Smooth muscle cell of the brain vasculature (primary cell): ENCODE results near the gene ARSA.
"Not testable (repeated sequence)": the region's sequence is repeated elsewhere in the genome, so short reads cannot be mapped to it uniquely, and the experiment has no call there.

Experiments
- DNase-seq: peaks from one replicate; pipeline ENCODE4 v3.0.0-alpha.2; 2012; ENCODE audit warnings: low read depth, low spot score

ARSA gene

DNA sequence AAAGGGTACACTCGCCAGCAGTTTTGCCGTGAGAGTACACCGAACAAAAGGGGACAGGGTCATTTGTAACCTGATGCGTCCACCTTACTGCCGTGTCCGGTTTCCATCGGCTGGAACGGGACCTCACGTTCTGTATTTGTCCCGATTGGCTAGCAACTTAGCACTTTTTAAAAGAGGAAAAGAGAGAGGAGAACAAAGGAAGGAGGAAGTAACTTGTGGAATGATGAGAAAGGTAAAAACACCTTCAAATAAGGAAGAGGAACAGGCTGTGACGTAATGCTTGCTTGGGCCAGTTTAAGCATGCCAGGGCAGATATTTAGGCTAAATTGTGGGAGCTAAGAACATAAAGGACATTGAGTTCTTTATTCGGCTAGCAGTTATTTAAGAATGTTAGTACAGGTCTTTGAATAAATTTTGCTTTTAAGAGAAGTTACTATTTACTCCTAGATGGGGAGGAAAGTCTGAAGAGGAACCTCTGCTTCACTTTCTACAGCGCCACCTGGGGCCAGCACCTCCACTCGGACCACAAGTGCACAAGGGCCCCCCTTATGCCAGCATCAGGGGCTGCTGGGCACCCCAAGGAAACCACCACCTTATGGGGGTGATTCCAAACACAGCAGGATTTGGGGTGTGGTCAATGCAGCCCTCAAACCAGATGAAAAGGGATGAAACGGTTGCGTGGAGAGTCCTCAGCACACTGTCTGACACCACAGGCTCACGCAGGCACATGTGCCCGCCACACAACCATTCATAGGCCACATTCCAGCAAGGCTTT is 5.8 kb downstream of the ARSA start:
- DNase-seq = no peak

DNA sequence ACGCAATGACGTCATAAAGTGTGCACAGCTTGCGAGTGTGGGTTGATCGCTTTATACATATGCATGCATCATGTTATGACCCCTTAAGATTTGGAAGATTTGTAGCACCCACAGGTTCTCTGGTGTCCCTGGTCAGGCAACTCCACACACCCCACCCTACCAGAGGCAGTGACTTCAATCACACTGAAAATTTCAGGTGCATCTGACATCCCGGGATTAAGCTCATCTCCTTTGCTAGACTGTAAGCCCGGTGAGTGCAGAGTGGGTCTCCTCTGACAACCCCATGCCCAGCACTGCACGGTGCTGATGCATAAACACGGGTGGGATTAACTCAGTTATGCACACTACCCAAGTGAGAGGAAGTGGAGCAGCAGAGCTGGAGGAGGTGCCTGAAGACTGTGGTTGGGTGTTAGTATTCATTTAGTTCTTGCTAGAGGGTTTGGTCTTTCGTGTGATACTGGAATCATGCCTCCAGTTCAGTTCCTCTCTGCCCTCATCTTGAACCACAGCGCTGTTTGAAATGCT is 6.5 kb downstream of the ARSA start:
- DNase-seq = no peak

DNA sequence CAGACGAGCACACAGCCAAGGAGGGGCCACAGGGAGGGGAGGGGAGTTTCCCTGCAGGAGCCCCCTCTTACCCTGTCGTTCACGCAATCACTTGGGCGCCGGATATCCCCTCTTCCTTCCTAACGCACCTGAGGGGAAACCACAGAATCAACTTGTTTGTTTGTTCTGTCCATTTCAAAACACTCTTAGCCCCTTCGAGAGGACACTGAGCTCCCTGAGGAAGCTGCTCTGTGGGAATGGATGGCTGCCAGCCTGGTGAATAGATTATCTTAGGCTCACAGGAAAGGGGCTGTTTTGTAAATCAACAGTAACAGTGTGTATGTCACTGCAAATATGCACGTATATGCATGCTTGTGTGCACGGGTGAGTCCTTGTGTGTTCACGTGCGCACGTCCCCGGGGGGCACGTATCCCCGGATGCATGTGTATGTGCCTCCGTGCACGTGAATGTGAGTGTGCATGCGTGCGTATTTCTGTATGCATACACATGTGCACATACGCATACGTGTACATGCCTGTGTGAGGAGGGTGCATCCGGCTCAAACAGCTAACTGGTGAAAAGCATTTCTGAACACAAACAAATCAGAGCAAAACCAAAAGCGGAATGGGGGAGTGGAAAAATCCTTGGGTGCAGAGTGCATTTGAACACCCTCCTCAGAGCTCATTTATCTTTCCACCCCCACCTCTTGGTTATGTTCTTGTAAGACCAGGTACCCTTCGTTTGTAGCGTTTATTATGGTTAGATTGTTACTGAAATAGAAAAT is 7.2 kb downstream of the ARSA start:
- no peak for DNase-seq

DNA sequence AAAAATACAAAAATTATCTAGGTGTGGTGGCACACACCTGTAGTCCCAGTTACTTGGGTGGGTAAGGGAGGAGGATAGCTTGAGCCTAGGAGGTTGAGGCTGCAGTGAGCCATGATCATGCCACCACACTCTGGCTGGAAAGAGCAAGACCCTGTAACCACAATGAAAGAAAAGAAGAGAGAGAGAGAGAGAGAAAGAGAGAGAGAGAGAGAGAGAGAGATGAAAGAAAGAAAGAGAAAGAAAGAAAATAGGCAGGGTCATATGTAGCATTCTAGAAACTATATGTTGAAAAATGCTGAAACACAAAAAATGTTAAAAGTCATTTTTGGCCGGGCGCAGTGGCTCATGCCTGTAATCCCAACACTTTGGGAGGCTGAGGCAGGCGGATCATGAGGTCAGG is 13.7 kb downstream of the ARSA start:
- DNase-seq = not testable (repeated sequence)

DNA sequence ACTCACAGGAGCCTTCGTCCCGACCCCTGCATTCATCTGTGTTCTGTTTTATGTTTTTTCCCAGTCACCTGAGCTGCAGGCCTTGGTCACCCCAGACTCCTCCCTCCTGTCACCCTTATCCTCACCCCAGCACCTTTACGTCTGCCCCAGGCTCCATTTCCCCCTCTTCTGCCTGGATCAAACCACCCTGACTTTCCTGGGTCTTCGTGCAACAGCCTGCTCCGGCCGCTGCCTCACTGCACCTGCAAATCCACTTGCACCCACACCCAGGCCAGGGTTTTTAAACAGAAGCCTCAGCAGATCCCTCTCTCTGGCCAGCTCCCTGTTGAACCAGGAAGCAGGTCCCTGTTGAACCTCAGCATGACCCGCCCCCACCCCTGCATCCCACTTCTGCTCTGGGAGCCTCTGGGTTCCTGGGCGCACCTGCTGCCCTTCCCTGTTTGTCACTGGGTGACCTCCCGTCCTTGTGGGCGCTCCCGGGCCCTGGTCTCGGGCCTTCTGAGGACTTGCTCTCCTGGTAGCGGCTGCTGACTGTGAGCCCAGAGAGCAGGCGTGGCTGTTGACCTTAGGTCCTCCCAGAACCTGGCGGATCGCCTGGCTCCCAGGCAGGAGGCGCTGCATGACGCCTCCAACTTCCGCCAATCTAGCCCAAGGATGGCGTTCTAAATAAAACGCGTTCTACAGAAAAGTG is 14.5 kb downstream of the ARSA start:
- DNase-seq = no peak

DNA sequence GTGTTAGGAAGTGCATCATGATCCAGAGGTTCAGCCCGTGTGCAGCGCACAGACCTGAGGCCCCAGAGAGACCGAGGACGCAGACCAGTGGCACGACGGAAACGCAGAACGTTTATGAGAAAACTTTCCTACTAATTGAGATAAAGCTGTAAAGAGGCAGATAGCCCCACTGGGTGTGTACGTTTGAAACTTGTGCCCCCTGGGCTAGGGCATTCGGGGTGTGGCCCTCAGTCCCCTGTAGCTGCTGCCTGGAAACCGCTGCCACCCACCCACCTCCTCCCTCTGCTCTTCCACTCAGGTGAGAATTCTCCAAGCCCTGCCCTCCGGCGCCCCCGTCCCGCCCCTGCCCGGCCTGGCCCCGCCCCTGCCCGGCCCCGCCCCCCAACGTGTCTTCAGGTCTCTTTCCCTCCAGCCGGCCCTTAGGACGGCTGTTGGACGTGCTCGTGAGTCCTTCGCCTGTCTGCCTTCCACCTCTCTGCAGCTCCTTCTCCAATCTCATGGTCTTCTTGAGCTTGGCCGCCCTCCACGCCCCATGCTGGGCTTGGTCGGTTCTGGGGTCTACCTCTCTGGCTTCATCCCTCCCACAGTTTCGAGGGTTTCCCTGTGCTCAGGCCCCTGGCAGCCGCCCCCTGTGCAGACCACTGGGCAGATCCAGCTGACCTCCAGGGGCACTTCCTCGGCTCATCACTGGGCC is 15.3 kb downstream of the ARSA start:
- no peak for DNase-seq

DNA sequence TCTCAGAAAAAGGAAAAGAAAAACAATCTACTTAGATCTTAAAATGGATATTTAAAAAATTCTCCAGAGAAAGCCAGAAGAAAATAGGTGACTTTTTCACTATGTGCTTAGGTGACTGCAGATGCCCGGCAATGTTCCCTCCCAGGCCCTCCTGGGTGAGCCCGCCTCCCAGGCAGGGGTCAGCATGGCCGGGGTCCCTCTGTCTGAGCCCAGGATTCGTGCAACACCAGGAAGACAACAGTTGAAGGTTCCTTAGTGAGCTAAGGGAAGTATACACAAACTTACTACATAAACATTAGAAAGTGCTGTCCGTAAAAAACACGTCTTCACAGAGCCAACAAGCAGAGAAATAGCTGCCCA is 15.8 kb downstream of the ARSA start:
- no peak for DNase-seq

DNA sequence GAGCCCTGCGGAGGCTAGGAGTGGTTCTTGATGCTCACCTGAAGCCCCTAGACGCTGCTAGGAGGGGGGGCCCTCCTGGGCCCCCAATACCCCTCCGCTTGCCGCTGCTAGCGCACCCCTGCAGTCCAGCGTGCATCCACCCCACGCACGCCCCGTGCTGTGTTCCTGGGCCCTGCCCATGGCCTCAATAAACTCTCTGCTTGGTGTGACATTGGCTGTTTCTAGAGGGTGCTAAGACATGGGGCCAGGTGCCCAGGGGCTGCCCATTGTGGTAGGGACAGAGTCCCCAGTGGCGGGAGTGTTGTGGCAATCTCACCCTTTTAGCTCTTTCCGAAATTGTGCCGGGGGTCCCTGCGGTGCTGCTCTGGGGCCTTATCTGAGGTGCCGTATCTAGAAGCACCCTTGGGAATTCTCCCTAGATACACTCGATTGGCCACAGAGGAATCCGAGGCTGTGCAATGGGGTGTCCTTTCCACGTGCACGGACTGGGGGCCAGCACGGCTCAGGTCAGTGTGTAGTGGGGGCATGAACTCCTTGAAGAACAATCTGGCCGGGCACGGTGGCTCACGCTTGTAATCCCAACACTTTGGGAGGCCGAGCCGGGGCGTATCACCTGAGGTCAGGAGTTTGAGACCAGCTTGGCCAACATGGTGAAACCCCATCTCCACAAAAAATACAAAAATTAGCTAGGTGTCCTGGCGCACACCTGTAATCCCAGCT is 16.5 kb downstream of the ARSA start:
- no peak for DNase-seq

DNA sequence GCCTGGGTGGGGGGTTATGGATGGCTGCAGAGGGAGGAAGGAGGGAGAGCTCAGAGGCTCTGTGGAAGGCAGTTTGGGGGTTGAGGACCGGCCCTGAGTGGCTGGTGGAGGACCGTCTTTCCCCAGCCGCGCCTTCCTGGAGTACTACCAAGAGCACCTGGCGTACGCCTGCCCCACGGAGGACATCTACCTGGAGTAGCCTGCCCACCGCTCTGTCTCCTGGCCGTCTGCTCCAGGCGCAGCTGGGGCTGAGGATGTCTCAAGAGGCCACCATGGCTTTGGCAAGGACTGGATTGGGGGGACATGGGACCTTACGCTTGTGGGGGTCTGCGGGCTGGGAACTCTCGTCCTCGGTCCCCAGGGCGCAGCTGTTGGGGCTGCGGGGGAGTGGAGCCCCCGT is 17.4 kb downstream of the ARSA start:
- DNase-seq = no peak

DNA sequence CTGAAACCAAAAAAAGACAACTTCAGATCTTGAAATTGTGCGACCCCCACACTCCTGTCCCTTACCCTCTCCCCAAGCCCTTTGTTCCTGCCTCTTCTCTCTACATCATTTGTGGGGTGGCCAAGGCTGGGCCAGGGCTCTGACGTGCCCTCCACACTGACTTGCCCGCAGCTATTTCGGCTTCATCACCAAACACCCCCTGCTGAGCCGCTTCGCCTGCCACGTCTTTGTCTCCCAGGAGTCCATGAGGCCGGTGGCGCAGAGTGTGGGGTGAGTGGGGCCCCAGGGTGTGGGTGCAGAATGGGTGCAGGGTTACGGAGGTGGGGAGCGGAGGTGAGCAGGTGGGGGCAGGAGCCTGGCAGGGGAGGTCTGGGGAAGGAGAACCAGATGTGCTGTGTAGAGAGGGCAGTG is 17.9 kb downstream of the ARSA start:
- no peak for DNase-seq

DNA sequence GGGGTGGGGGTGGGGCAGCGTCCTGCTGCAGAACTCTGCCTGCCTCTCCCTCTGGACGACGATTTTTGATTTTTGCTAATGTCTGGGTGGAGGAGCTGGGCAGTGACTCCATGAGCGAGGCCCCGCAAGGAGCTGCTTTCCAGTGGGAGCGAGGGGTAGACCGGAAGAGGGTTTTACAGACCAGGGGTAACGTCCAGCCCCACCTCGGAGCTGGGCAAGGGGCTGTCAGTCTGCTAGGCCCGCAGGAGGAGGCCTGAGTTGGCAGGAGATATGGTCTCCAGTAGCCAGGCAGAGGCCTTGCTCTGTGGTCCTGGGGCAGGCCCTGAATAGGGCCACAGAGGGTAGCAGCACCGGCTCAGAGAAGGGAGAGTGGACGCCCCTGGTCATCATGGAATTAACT is 18.4 kb downstream of the ARSA start:
- no peak for DNase-seq

DNA sequence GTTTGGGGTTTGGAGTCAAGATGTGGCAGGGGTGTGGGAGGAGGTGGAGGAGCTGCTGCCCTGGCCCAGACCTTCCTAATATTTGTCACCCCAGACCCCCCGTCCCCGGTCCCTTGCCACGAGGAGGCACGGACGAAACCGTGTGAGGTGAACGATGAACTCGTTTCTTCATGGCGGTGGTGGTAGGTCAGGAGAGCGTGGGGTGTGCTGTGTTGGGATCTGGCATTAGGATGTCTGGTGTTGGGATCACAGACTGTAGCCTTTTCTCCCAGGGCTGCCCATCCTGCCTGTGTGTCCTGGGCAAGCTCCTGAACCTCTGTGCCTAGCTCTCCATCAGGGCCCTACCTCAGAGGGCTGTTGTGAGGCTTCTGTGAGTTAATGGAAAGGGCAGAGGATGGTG is 19.0 kb downstream of the ARSA start:
- no peak for DNase-seq

DNA sequence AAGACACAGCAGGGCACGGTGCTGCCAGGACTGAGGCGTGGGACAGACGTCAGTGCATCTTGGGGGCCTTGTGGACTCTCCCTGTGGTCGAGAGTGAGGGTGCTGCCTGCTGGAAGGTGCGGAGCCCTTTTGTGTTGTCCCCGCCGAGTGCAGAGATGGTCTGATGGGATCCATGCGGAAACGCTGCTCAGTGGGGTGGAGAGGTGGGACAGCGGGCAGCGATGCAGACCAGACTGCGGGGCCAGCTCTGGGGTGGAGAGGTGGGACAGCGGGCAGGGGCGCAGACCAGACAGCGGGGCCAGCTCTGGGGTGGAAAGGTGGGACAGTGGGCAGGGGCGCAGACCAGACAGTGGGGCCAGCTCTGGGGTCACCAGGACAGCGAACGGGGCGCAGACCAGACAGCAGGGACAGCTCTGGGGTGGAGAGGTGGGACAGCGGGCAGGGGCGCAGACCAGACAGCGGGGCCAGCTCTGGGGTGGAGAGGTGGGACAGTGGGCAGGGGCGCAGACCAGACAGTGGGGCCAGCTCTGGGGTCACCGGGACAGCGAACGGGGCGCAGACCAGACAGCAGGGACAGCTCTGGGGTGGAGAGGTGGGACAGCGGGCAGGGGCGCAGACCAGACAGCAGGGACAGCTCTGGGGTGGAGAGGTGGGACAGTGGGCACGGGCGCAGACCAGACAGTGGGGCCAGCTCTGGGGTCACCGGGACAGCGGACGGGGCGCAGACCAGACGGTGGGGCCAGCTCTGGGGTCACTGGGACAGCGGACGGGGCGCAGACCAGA is 19.7 kb downstream of the ARSA start:
- DNase-seq = not testable (repeated sequence)

DNA sequence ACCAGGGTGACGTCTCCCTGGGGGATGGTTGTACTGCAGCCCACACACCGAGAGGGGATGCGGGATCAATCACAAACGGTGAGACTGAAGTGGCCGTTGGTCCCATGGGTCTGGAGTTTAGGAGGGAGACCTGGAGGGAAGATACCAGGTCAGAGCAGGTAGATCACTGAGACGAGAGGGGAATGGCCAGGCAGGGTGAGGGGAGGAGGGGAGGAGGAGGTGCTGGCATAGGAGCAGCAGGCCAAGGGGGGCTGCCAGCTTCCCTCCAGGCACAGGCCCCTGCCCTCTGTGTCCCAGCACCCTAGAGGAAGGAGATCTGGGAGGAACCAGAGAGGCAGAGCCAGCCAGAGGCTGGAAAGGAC is 20.3 kb downstream of the ARSA start:
- DNase-seq = no peak

DNA sequence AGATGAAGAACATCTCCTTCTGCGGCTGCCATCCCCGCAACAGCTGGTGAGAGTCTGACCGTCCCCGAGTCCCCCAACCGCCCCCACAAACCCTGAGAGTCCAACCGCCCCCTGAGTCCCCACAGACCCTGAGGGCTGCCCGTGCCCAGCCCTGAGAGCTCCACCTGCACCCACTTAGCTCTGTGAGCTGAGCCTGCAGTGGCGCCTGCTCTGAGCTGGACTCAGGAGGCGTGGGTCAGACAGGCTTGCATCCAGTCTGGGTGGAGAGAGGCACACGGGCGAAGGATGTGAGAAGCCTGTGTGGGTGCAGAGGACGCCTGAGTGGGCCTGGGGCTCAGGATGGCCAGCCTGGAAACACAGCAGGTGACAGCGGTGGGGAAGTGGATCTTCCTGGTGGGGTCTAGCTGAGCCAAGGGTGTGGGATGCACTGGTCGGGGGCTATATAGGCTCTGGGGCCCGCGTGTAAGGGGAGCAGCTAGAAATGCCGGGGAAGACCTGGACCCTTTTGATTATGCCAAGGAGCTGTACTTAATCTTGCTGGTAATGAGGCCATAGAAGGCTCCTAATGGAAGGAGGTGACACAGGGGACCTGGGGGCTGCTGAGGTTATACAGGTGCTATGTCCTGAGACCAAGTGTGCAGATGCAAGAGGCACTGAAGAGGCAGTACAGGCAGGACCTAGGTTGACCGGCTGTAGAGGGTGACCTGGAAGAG is 20.9 kb downstream of the ARSA start:
- no peak for DNase-seq

DNA sequence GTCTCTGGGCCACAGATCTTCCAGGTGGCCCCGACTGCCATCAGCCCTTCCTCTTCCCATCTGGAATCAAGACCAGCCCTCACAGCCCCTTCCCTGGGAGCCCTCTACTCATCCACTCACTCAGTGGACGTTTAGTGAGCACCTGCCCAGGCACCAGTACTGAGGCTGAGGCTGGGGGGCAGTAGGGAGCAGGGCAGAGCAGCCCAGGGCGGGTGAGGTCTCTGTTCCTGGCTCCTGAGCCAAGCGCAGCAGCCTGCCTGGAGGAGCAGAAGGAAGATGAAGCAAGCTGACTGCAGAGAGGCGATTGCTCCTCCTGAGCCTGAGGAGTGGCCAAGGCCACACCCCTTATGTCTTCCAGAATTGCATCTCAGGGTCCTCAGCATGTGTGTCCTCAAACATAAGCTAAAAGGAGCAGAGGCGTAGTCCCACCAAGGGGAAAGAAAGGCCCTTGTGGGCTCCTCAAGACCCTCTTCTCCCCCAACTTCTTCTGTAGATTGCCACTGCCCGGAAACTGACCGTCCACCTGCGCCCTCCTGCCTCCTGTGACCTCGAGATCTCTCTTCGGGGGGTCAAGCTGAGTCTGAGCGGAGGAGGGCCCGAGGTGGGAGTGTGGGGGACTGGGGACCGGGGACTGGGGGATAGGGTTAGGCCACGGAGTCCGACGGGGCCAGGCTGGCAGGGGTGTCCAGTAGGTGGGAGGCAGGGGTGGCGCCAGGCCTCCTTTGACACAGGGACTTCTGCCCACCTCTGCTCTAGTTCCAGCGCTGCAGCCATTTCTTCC is 21.6 kb downstream of the ARSA start:
- DNase-seq = no peak

DNA sequence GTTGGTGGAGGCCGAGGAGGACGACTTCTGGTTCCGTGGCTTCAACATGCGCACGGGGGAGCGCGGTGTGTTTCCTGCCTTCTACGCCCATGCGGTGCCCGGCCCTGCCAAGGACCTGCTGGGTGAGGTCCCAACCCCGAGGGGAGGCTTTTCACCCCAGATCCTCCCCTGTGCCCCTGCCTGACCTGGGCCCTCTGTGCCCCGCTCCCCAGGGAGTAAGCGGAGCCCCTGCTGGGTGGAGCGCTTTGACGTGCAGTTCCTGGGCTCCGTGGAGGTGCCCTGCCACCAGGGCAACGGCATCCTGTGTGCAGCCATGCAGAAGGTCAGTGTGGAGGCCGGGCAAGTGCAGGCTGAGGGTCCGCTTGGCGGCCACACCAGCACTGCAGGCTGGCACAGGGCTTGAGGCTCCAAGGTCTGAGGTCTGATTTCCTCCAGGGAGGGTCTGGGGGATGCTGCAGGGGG is 22.3 kb downstream of the ARSA start:
- DNase-seq = no peak

DNA sequence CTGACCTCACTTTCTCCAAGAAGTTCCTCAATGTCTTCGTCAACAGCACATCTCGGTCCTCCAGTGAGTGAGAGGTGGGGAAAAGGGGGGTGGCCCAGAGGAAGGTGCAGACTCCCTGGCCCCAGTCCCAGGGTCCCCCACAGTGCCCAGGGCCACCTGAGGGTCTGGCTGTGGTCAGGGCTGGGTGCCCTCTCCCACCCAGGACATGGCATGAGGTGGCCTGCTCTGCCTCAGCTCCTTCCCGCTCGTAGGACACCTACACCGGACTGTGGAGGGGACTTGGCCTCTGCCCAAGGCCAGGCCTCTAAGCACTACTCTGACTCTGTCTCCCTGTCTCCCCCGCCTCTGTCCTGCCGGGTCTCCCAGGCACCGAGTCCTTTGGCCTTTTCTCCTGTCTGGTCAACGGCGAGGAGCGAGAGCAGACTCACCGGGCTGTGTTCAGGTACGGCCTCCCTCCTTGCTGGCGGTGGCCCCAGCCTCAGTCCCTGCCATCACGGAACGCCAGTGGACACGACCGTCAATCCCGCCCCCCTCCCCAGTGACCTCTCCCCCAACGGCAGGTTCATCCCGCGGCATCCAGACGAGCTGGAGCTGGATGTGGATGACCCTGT is 22.8 kb downstream of the ARSA start:
- no peak for DNase-seq
